PFSK-1 (cell line): ENCODE data around the gene CD81.

Experiments used
- FOXP2 ChIP-seq: optimal IDR thresholded peaks from 2 replicates; pipeline ENCODE3; 2011; ENCODE audit warnings: borderline replicate concordance, control low read depth, inconsistent platforms; ENCODE audit not compliant: insufficient read depth; ENCODE audit errors: extremely low read length, extremely low read depth
- POLR2AphosphoS5 ChIP-seq: IDR thresholded peaks from 2 replicates; pipeline ENCODE4 v1.6.1; 2012; ENCODE audit warnings: low read depth, mild to moderate bottlenecking, control low read depth, low read length, moderate library complexity
- REST ChIP-seq, 2 experiments: IDR thresholded peaks; 2 replicates each; pipeline versions ENCODE4 v1.6.1 to v1.8.0; 2011 to 2012; ENCODE audit warnings: low read depth in 2 of 2, low read length in 2 of 2, control low read depth in 1 of 2, inconsistent platforms in 1 of 2, mild to moderate bottlenecking in 1 of 2, moderate library complexity in 1 of 2; ENCODE audit not compliant: insufficient read depth in 1 of 2
- SIN3A ChIP-seq: IDR thresholded peaks from 2 replicates; pipeline ENCODE4 v1.6.1; 2012; ENCODE audit warnings: mild to moderate bottlenecking, low read length, moderate library complexity, borderline replicate concordance; ENCODE audit not compliant: insufficient read depth
- TAF1 ChIP-seq: IDR thresholded peaks from 2 replicates; pipeline ENCODE4 v1.6.1; 2012; ENCODE audit warnings: low read length, control low read depth, borderline replicate concordance; ENCODE audit not compliant: insufficient read depth

Gene CD81

GRCh38 chr11:2440646-2441045 is 63.5 kb downstream of the CD81 start:
- TF ChIP-seq SIN3A (no peak), POLR2AphosphoS5 (no peak), FOXP2 (no peak), REST (IDR thresholded peaks at IDR 0.05; ENCODE audit: insufficient read depth in 1 of 2, low read depth in 2 of 2, low read length in 2 of 2) (no peak), TAF1 (no peak)

- TF ChIP-seq TAF1 (no peak), SIN3A (no peak), REST (IDR thresholded peaks at IDR 0.05; ENCODE audit: insufficient read depth in 1 of 2, low read depth in 2 of 2, low read length in 2 of 2) (no peak), FOXP2 (no peak)
These were observed 64.1 kb downstream of the CD81 start for GRCh38 chr11:2441171-2441570.

- TF ChIP-seq REST (IDR thresholded peaks at IDR 0.05; ENCODE audit: insufficient read depth in 1 of 2, low read depth in 2 of 2, low read length in 2 of 2) = no peak
These were observed 65.5 kb downstream of the CD81 start for GRCh38 chr11:2442589-2442988.

- TF ChIP-seq REST (IDR thresholded peaks at IDR 0.05; ENCODE audit: insufficient read depth in 1 of 2, low read depth in 2 of 2, low read length in 2 of 2) (no peak), TAF1 (no peak), FOXP2 (no peak), SIN3A (no peak), POLR2AphosphoS5 (no peak)
These were observed 66.3 kb downstream of the CD81 start for GRCh38 chr11:2443406-2443805.

GRCh38 chr11:2443881-2444820 is 67.0 kb downstream of the CD81 start, which contains the start of gene TRPM5:
Gene TRPM5, minus strand, starts transcription at chr11:2444514. Its CDS starts 21,478 bp downstream, at chr11:2423036.
- TF ChIP-seq REST (IDR thresholded peaks at IDR 0.05; ENCODE audit: insufficient read depth in 1 of 2, low read depth in 2 of 2, low read length in 2 of 2) = no peak
